NCI-H2227 (cell line): ENCODE data around the gene DDX25.

Experiments
- DNase-seq: peaks from one replicate; lab custom pipeline; 2025; ENCODE audit not compliant: unreplicated experiment; lab: John Stamatoyannopoulos, UW

Gene DDX25

GRCh38 chr11:125948278-125949051 is 44.2 kb downstream of the DDX25 start:
- DNase-seq: no peak

GRCh38 chr11:125949271-125950177 is 45.2 kb downstream of the DDX25 start:
- DNase-seq: no peak

- no peak for DNase-seq
These were observed 45.8 kb downstream of the DDX25 start for GRCh38 chr11:125950178-125950490.

GRCh38 chr11:125950696-125951651 is 46.7 kb downstream of the DDX25 start:
- no peak for DNase-seq

GRCh38 chr11:125951731-125952130 is 47.4 kb downstream of the DDX25 start:
- no peak for DNase-seq

- no peak for DNase-seq
These were observed 48.3 kb downstream of the DDX25 start for GRCh38 chr11:125952559-125952958.

- DNase-seq: no peak
These were observed 48.7 kb downstream of the DDX25 start for GRCh38 chr11:125952973-125953372.

GRCh38 chr11:125953401-125953935 is 49.2 kb downstream of the DDX25 start:
- no peak for DNase-seq

GRCh38 chr11:125954123-125954944 is 50.0 kb downstream of the DDX25 start:
- DNase-seq: no peak

GRCh38 chr11:125954945-125955640 is 50.8 kb downstream of the DDX25 start:
- DNase-seq: no peak

- no peak for DNase-seq
These were observed 51.5 kb downstream of the DDX25 start for GRCh38 chr11:125955856-125956255.

- DNase-seq: no peak
These were observed 52.3 kb downstream of the DDX25 start for GRCh38 chr11:125956391-125957134.

GRCh38 chr11:125957618-125958332 is 53.5 kb downstream of the DDX25 start:
- DNase-seq: no peak

GRCh38 chr11:125958872-125959400 is 54.6 kb downstream of the DDX25 start:
- DNase-seq: no peak

- DNase-seq: no peak
These were observed 55.2 kb downstream of the DDX25 start for GRCh38 chr11:125959511-125959910.

- DNase-seq: no peak
These were observed 55.6 kb downstream of the DDX25 start for GRCh38 chr11:125959931-125960330.

- DNase-seq: no peak
These were observed 56.5 kb downstream of the DDX25 start for GRCh38 chr11:125960771-125961170.

GRCh38 chr11:125967515-125967914 is 63.2 kb downstream of the DDX25 start:
- no peak for DNase-seq
